ENCODE results near the gene ERAL1.

DNA sequence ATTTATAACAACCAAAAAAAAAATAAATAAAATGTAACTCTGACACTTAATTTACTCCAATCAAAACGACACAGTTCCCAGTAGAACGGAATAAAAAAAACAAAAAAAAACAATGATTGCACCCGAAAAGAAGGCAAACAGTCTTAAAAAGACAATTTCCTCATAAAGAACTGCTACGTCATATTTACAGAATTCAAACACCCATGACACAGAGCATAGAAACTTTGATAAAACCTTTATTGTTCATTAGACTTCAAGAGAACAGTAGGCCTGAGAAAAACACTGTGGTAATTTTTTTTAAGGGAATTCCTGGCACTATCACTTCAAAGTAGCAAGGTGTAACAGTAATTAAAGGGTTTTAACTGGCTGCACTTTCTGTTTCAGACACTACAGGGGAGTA, 38.3 kb upstream of the ERAL1 start:
- TF ChIP-seq, protein P1, sequence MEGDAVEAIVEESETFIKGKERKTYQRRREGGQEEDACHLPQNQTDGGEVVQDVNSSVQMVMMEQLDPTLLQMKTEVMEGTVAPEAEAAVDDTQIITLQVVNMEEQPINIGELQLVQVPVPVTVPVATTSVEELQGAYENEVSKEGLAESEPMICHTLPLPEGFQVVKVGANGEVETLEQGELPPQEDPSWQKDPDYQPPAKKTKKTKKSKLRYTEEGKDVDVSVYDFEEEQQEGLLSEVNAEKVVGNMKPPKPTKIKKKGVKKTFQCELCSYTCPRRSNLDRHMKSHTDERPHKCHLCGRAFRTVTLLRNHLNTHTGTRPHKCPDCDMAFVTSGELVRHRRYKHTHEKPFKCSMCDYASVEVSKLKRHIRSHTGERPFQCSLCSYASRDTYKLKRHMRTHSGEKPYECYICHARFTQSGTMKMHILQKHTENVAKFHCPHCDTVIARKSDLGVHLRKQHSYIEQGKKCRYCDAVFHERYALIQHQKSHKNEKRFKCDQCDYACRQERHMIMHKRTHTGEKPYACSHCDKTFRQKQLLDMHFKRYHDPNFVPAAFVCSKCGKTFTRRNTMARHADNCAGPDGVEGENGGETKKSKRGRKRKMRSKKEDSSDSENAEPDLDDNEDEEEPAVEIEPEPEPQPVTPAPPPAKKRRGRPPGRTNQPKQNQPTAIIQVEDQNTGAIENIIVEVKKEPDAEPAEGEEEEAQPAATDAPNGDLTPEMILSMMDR (conservative IDR thresholded peaks at IDR 0.05): no peak
- no peak for TF ChIP-seq EZH2 (IDR thresholded peaks at IDR 0.05; ENCODE audit: low read depth)
